Neural cell (in vitro differentiated cells): ENCODE data around the gene PRR23C. TPM values are rescaled to one million over a fixed set of nuclear protein-coding genes. Genes with fewer than 3 reads are reported as not detected.

Source experiments
- H2AFZ ChIP-seq: fragments of 200-600, 300-800 bp; sonication (generic), shearing (Covaris generic); 2 replicates; pipeline ENCODE4 v1.6.0; 2014; ENCODE audit warnings: low read depth, mild to moderate bottlenecking, antibody characterized with exemption, low read length, moderate library complexity
- H3F3A ChIP-seq: fragments of 200-600 bp; shearing (Covaris generic); 2 replicates; pipeline ENCODE4 v1.6.1; 2016; ENCODE audit warnings: mild to moderate bottlenecking, moderate library complexity, mixed read lengths, antibody characterized with exemption, low read length; ENCODE audit not compliant: insufficient read depth, poor library complexity, severe bottlenecking
- H3K27ac ChIP-seq: fragments of 200-600, 300-800 bp; sonication (generic), shearing (Covaris generic); 2 replicates; pipeline ENCODE4 v1.5.1; 2014; ENCODE audit warnings: mild to moderate bottlenecking, low read length, moderate library complexity
- H3K27me3 ChIP-seq: fragments of 300-800, 200-600 bp; sonication (generic), shearing (Covaris generic); 2 replicates; pipeline ENCODE4 v1.6.0; 2014; ENCODE audit warnings: mild to moderate bottlenecking, low read depth, low read length, moderate library complexity; ENCODE audit not compliant: insufficient read depth
- H3K36me3 ChIP-seq: fragments of 300-800, 200-600 bp; sonication (generic), shearing (Covaris generic); 2 replicates; pipeline ENCODE4 v1.5.1; 2014; ENCODE audit warnings: mild to moderate bottlenecking, antibody characterized with exemption, low read length, moderate library complexity; ENCODE audit not compliant: insufficient read depth
- H3K4me2 ChIP-seq: fragments of 300-800, 200-600 bp; sonication (generic), shearing (Covaris generic); 2 replicates; pipeline ENCODE4 v1.6.0; 2014; ENCODE audit warnings: mild to moderate bottlenecking, low read length
- H3K4me3 ChIP-seq: fragments of 300-800, 200-600 bp; sonication (generic), shearing (Covaris generic); 2 replicates; pipeline ENCODE4 v1.5.1; 2014; ENCODE audit warnings: mild to moderate bottlenecking, low read length, moderate library complexity
- H3K79me2 ChIP-seq: fragments of 200-600 bp; shearing (Covaris generic); replicated peaks from 2 replicates; pipeline ENCODE4 v1.6.0; 2014; ENCODE audit warnings: mild to moderate bottlenecking, low read length, moderate library complexity; ENCODE audit not compliant: insufficient read depth
- H3K9ac ChIP-seq: fragments of 300-800, 200-600 bp; sonication (generic), shearing (Covaris generic); 2 replicates; pipeline ENCODE4 v1.6.1; 2016; ENCODE audit warnings: mild to moderate bottlenecking, low read length, mixed read lengths
- H3K9me2 ChIP-seq: fragments of 200-600 bp; shearing (Covaris generic); 2 replicates; pipeline ENCODE4 v1.6.1; 2016; ENCODE audit warnings: mild to moderate bottlenecking, low read length, mixed read lengths; ENCODE audit not compliant: insufficient read depth
- H3K9me3 ChIP-seq: fragments of 200-600, 300-800 bp; sonication (generic), shearing (Covaris generic); 2 replicates; pipeline ENCODE4 v1.6.1; 2016; ENCODE audit warnings: mild to moderate bottlenecking, mixed run types, low read length, moderate library complexity, mixed read lengths
- H4K20me1 ChIP-seq: fragments of 200-600 bp; shearing (Covaris generic); 2 replicates; pipeline ENCODE4 v1.6.1; 2016; ENCODE audit warnings: mild to moderate bottlenecking, mixed run types; ENCODE audit not compliant: insufficient read depth
- CTCF ChIP-seq: fragments of 450-650 bp; IDR thresholded peaks from 2 replicates; pipeline ENCODE4 v1.5.1; 2014; ENCODE audit warnings: antibody characterized with exemption, mild to moderate bottlenecking, moderate library complexity; ENCODE audit not compliant: poor library complexity, severe bottlenecking
- EP300 ChIP-seq: fragments of 450-650 bp; conservative IDR thresholded peaks from 2 replicates; pipeline ENCODE4 v1.6.1; 2014; ENCODE audit warnings: antibody characterized with exemption, mild to moderate bottlenecking, moderate library complexity; ENCODE audit not compliant: poor library complexity, severe bottlenecking
- EZH2 ChIP-seq: fragments of 200-600, 300-800 bp; shearing (Covaris generic), sonication (generic); IDR thresholded peaks from 2 replicates; pipeline ENCODE4 v1.6.1; 2014; ENCODE audit warnings: antibody characterized with exemption, low read length, borderline replicate concordance, mild to moderate bottlenecking; ENCODE audit not compliant: insufficient read depth, poor library complexity, severe bottlenecking
- MXI1 ChIP-seq: fragments of 450-650 bp; conservative IDR thresholded peaks from 2 replicates; pipeline ENCODE4 v1.6.1; 2014; ENCODE audit warnings: antibody characterized with exemption, mild to moderate bottlenecking; ENCODE audit not compliant: poor library complexity, severe bottlenecking
- POLR2AphosphoS5 ChIP-seq: IDR thresholded peaks from 2 replicates; pipeline ENCODE4 v1.6.1; 2012
- RAD21 ChIP-seq: fragments of 450-650 bp; conservative IDR thresholded peaks from 2 replicates; pipeline ENCODE4 v1.6.1; 2014; ENCODE audit warnings: antibody characterized with exemption, mild to moderate bottlenecking, moderate library complexity
- REST ChIP-seq: IDR thresholded peaks from 2 replicates; pipeline ENCODE4 v1.6.1; 2012; ENCODE audit warnings: borderline replicate concordance
- SMC3 ChIP-seq: fragments of 450-650 bp; conservative IDR thresholded peaks from 2 replicates; pipeline ENCODE4 v1.6.1; 2014; ENCODE audit warnings: antibody characterized with exemption, mild to moderate bottlenecking, moderate library complexity; ENCODE audit not compliant: poor library complexity
- TAF1 ChIP-seq: IDR thresholded peaks from 2 replicates; pipeline ENCODE4 v1.6.1; 2012; ENCODE audit warnings: low read depth
- polyA plus RNA-seq: library from polyadenylated mRNA; depleted of rRNA; stranded (reverse); fragments of >200 nt; gene quantifications from 2 replicates; pipeline ENCODE4 v1.2.3, GENCODE V29; 2014

The PRR23C gene
- polyA plus RNA-seq, 1 donor from 2014 or later: not detected

- TF ChIP-seq MXI1 (no peak), EZH2 (no peak), REST (no peak), RAD21 (no peak), EP300 (no peak), TAF1 (no peak), SMC3 (no peak), CTCF (no peak), POLR2AphosphoS5 (no peak)
- Histone ChIP-seq H3K4me3 (no peak within 1 kb of the TSS), H3K9me3 (no peaks in the 10 kb centered on the region), H3K9ac (no peak within 1 kb of the TSS), H3K4me2 (no peak within 1 kb of the TSS), H3K36me3 (no peaks in the 10 kb centered on the region), H4K20me1 (no peaks in the 10 kb centered on the region), H3F3A (no peaks in the 10 kb centered on the region), H3K9me2 (no peaks in the 10 kb centered on the region), H3K27me3 (no peaks in the 10 kb centered on the region), H2AFZ (no peak within 1 kb of the TSS), H3K79me2 (no peaks in the 10 kb centered on the region), H3K27ac (no peak within 1 kb of the TSS)
These were observed 23.8 kb downstream of the PRR23C start, which contains the start of gene PRR23B for GRCh38 chr3:139020868-139021234. TSS of gene PRR23B (minus strand) at chr3:139020926. CDS start at chr3:139020661, 265 bp downstream.

- Histone ChIP-seq H3K9ac (no peak overlapping the region), H3K27ac (no peak overlapping the region), H3K79me2 (no peaks in the 10 kb centered on the region), H3K4me2 (no peak overlapping the region), H3K27me3 (no peaks in the 10 kb centered on the region), H3K4me3 (no peak overlapping the region), H3K9me3 (no peaks in the 10 kb centered on the region), H3K9me2 (no peaks in the 10 kb centered on the region), H4K20me1 (no peaks in the 10 kb centered on the region), H2AFZ (no peak overlapping the region), H3F3A (no peaks in the 10 kb centered on the region), H3K36me3 (no peaks in the 10 kb centered on the region)
- TF ChIP-seq CTCF (no peak), RAD21 (no peak), EP300 (no peak), REST (no peak), EZH2 (no peak), SMC3 (no peak), TAF1 (no peak), MXI1 (no peak)
These were observed 24.4 kb downstream of the PRR23C start for GRCh38 chr3:139020036-139020867.
